CD4-positive, alpha-beta T cell treated with Interleukin-15 for 1 hour (primary cell): ENCODE data around the gene CROCC2.

Experiments
- DNase-seq: peaks from one replicate; pipeline ENCODE4 v3.0.0-alpha.2; 2020

CROCC2 gene

DNA sequence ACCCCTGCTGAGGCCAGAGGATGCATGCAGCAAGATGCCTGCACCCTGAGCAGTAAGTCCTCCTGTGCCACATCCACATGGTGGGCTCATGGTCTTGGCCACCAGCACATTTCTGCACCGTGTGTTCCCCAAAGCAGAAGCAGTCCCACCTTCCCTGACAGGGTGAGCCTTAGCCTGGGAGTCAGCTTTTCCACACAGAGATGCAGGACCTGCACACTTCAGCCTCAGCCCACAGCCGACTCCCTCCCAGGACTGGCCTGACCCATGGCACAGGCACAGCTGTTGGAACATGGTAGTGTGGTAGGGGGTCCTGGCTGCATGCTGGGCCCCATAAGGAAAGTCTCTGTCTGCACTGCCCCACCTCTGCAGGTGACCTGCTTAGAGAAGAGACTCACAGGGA, 97.2 kb downstream of the CROCC2 start:
- peak; percentile 10 for DNase-seq

DNA sequence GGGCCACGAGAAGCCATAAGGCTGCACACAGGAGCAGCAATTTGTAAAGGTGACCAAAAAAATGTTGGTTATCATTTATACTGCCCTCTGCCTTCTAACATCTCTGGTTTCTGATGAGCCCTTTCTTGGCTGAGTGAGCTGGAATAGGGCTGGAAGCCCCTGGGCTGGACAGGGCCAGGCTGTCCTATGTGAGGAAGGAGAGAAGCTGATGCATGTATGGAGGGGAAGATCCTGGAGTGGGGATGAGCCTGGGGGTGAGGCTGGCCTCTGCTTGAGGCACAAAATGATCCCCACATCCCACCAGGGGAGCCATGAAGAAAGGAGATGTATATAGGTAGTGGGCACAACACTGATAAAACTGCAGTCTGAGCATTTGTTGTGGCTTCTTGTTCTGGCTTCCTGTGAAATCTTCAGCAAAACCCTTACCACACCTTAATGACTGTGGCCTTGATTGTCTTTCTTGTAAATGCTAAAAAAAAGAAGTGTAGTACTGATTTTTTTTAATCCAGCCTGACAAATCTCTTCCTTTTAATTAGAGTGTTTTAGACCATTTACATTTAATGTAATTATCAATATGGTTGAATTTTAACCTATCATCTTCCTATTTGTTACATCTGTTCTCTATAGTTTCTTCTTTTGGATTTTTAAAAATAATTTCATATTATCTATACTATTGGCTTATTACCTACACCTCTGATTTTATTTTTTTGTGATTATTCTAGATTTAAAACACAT, 97.9 kb downstream of the CROCC2 start:
- no peak for DNase-seq

DNA sequence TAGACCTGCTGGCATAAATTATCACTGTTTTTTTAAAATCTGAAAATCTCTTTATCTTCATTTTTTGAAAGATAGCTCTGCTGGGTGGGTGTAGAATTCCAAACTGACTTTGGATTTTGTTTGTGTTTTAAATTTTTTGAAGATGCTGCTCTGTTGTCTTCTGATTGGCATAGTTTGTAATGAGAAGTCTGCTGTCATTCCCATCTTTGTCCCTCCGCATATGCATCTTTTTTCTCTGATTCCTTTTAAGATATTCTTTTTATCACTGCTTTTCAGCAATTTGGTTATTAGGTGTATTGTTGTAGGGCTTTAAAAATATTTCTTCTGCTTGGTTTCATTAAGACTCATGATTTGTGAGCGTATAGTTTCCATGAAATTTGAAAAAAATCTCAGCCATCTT, 99.4 kb downstream of the CROCC2 start:
- DNase-seq, result no peak

DNA sequence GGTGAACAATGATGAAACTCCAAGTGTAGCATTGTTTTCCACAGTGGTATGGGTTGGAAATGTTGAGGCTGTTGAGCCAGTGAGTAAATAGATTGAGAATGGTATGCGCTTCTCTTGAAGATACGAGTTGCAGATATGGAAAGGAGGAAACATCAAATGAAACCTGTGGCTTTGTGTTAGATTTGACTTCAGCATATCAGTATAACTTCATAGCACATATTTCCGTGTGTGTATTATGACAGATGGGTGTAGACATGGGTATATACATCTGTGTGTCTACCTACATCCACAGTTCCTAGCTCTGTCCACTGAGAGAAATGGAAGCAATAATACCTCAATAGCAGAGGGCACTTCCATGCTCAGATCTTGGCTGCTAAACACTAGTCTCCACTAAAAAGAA, 100.3 kb downstream of the CROCC2 start:
- DNase-seq, result no peak

DNA sequence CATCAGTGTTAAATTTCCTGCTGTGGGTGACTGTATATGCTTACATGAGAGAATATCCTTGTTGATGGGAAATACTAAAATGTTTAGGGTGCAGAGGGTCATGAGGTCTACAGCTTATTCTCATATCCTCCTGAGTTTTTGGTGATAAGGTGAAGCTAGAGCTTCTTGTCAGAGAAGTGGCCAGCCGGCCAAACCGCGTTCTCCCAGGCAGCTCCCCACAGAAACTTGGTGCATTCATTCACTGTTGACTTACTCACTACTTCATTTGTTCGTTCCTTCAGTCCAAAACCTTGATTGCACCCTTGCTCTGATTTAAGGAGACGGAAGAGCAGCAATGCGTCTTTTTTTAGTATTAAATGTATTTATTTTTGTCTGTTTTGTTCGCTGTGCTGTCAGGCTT, 101.0 kb downstream of the CROCC2 start:
- no peak for DNase-seq

DNA sequence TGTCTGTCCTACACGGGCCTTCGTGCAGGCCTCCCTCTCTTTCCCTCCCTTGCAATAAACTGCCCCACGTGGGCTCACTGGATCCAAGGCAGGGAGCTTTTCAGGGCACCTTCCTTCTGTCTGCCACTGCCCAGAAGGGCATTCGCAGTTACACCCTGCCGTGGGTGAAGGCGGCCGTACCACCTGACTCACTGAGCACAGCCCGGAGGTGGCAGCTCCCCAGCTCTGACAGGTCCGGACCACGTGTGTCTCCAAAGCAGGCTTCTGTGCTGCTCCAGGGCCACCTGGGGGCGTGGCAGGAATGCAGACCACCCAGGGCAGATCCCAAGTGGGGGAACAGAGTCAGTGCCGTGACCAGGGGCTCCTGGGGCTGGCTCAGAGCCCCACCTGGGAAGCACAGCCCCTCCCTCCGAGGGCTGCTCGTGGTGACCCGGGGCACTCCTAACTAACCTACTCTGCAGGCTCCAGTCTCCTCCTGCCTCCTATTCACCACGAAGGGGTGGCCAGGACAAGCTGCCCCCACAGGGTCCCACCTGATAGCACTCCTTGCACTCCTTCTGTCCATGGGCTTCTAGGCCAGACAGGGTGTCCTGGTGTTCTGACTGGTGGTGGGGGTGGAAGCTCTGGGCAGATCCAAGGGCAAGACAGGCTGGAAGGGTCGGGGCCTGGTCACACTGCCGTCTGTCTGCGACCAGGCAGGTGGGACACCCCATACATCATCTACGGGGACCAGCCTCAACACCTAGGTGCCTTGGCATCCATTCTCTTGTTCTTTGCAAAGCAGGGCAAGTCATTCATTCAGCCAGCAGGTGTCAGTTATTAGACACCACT, 102.0 kb downstream of the CROCC2 start:
- DNase-seq, result no peak

DNA sequence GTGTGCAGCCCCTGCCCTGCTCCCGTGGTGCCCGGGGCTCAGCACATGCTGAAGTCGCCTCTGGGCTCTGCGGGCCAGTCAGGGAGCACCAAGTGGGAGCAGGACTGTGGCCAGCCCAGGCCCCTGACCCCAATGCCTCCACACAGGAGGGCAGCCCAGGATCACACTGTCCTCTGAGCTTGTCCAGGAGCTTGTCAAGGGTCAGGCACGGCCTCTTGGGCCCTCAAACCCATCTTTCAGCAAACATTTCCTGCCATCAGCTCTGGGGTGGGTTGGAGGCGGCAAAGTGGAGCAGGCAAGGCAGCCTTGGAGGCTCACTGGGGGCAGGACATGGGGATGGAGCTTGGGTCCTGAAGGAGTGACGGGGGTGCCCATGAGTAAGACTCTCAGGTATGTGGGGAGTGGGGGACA, 102.6 kb downstream of the CROCC2 start:
- no peak for DNase-seq

DNA sequence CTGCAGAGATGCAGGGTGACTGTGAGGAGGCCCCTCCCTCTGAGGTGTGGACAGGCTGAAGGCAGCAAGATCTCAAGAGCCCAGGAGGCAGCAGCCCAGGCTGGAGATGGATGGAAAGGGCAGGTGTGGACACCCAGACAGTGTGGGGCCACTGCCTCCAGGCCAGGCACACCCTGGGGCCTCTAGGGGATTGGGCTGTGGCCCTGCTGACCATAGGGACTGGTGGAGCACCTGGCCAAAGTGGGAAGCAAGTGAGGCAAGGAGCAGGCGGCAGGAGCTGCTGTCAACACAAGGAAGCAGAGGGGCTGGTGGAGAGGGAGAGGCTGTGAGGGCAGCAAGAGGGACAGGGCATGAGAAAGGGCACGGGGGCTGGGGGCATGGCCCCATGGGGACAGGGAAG, 103.1 kb downstream of the CROCC2 start:
- DNase-seq, result peak; percentile 15

DNA sequence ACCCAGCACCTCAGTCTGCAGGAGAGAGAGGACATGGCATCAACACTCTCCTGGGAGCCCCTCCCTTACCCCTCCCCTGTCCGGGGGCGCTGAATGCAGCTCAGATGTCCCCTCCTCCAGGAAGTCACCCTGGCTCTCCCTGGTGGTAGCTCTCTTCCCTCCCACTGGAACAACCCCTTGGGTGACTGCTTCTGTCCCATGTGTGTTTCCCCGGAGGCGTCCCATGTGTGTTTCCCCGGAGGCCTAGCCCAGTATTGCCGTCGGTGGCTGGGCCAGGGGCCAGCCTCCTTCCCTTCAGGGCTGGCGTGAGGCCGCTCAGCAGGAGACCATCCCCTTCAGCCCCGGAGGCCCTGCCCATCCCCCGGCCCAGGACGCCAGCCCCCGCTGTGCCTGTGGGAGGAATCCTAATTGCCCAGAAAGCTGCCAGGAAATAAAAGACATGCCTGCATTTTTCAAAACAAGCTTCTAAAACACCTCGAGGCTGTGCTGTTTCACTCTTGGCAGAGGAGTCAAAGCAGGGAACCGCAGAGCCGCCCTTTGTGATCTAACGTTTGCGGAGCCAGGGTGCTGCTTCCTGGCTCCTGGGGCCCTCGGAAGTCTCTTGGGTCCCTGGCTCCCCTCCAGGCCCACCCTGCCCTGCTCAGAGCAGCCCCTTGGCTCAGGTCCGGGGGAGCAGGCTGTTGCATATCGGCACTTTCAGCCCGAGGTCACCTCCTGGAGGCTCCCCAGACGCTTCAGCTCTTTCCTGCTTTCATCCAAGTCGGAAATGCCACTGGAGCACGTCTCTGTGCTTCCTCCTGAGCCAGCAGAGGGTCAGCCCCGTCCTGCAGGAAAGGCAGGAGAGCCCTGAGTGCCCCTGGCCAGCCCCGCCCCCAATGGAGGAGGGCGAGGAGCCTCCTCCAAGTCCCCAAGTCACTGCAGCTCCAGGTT, 103.7 kb downstream of the CROCC2 start:
- DNase-seq, result peak; percentile 19

DNA sequence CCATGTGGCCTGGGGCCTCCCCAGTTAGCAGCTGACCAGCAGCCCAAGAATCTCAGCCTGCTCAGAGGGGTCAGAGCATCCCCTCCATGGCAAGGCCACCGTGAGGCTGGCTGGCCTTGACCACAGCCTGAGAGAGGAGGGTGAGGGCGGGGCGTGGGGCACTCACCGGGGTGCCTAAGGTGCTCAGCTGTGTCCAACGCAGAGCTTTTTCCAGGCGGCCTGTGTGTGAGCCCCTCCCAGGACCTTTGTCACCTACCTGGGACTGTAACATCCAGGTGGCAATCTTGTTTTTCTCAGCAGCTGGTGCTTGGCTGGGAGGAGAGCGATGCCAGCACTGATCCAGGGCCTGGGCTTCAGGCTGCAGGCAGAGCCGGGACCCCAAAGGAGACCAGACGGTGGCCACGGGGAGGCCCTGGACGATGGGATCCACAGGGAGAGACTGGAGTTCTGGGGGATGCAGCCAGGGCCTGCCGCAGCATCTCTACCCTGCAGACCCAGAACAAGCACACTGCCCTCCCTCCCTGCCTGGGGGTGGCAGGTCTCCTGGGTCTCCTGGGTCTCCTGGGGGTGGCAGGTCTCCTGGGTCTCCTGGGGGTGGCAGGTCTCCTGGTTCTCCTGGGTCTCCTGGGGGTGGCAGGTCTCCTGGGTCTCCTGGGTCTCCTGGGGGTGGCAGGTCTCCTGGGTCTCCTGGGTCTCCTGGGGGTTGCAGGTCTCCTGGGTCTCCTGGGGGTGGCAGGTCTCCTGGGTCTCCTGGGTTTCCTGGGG, 104.6 kb downstream of the CROCC2 start:
- DNase-seq, result peak; percentile 16

DNA sequence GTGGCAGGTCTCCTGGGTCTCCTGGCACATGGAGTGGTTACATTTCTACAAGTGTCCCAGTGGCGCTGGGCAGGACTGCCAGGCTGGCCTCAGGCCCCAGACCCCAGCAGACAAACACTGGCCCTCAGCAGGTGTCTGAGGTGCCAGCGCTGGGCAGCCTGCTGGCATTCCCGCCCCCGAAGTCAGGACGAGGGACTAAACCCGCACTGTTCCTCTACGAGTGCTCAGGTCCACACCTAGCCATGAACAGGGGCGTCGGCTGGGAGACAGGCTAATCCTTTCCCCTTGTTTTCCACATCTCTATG, 105.1 kb downstream of the CROCC2 start:
- no peak for DNase-seq

DNA sequence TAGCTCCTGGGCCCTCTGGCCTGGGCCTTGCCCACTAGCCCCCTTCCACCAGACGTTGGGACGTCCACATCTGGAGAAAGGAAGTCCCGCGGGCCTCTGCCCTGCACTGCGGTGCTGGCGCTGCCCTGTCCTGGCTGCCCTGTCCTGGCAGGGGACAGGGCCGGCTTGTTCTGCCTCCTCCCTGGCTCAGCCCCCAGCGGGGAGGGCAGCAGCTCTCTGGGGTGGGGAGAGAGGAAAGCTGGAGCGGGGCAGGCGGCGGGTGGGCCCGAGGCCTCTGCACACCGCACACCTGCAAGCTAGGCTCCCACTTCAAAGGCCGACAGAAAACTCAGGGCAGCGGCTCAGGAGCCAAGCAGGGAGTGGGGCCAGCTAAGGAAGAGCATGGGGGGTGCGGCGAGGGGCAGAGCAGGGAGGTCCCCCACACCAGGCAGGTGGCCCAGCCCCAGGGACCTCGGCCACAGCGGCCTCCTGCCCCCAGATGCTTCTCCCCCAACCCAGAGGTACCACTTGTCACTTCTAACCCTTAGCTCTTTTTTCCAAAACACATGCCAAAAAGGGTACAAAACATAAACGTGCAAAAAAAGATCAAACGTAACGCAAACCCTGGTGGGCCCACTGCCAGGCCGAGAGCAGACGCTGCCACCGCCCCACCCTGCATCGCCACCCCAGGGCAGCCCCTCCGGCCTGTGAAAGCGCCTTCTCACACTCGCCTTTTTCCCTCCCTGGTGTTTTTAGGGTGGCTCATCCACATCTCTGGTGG, 105.8 kb downstream of the CROCC2 start:
- peak; percentile 14 for DNase-seq

DNA sequence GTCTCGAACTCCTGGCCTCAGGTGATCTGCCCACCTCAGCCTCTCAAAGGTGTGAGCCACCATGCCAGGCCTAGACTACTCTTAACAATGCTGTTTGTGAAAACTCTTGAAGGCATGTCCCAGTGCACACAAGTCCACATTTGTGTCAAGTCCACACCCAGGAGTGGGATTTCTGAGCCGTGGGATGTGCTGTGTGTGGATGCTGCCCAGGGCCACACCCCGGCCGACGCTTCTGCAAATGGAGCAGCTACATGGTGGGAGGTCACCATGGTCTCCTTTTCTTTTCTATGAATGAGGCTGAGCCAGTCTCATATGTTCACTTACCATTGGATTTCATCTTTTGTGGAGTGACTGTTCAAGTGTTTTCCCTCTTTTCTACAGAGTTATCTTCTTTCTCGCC, 108.1 kb downstream of the CROCC2 start:
- DNase-seq, result no peak

DNA sequence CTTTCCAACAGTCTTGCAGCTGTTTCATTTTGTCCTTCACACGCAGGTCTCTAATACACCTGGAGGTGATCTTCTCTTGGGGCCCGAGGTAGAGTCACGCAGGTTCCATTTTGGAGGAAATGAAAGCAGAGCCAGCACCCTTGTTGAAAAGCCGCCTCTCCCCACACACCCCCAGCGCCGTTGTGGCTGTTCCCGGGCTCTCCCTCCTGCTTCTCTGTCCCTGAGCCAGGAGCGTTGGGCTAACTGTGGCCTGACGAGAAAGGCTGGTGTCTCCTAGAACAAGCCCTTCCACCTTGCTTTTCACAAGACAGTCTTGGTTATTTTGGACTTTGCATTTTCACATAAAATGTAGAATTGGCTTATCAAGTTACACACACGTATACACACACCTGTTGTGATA, 108.6 kb downstream of the CROCC2 start:
- no peak for DNase-seq

DNA sequence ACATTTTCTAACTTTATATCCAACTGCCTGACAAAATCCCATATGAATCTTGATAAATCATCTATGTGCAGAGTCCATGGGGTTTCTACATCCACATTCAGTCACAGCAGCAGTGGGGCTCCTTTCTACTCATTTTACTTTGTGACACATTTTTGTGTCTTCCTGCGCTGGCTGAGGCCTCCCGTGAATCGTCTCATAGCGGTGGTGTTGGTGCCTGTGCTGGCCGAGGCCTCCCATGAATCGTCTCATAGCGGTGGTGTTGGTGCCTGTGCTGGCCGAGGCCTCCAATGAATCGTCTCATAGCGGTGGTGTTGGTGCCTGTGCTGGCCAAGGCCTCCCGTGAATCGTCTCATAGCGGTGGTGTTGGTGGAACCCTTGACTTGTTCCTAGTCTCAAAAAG, 109.3 kb downstream of the CROCC2 start:
- DNase-seq, result no peak

DNA sequence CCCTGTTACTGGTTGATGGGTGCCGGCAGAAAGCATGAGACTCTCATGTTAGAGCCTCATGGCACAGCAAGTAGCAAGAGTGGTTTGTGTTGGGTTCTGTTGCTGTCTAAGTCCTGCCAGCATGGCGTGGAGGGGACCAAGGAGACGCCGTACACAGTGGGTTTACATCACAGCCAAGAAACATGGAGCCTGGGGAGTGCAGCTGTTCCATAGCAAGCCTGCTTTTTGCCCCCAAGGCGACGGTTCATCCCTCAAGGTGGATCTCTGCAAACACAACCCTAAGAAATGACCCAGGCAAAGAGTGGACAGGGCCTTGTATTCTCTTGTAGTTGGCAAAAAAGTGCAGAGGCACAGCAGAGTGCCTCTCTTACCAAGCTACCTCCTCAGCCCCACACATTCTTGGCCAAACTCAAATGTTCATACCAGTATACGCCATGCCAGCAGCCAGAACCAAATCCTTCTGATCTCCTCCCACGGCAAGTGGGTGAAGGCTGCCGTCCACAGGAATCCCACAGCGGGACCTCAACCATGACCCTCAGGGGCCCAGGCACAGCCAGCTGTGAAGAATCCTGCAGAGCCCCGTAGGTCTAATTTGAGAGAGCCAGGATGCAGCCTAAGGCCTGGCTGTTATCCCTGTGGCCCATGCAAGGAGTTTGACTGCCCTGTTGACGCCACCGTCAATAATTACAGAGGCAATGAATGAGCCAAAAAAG, 111.2 kb downstream of the CROCC2 start:
- DNase-seq, result no peak

DNA sequence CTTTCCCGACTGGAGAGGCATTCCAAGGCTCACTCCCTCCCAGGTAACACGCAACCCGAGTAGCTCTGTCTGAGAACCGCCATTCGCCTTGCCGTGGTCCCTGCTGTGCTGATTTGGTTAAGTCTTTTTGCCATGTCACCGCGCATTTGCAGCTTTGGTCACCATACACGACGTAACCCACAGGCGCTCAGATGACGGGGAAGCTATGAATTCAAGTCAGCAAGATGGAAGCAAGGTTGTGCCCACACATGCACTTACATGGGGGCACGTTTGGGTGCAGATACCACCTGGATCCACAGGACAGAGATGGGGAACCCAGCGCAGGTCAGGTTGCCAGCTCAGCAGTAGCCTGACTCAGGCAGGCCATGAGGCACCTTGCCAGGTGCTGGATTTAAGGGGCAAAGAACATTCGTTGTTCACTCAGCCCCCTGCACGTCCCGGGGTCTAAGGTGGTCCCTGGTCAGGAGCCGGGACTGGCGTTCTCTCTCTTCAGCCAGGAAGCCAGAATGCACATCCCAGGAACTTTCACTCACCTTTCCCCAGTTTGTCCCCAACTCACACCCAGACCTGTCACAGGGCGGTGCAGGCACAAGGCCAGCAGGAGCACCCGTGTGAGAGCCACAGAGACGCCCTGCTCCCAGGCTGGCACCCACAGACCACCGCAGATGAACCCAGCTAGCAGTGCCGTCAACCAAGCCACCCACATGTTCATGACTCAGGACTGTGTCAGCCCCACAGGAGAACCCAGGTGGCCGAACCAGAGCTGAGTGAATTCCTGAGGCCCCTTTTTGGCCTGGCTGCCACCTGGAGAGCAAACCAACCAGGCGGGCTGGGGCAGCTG, 112.1 kb downstream of the CROCC2 start:
- no peak for DNase-seq

DNA sequence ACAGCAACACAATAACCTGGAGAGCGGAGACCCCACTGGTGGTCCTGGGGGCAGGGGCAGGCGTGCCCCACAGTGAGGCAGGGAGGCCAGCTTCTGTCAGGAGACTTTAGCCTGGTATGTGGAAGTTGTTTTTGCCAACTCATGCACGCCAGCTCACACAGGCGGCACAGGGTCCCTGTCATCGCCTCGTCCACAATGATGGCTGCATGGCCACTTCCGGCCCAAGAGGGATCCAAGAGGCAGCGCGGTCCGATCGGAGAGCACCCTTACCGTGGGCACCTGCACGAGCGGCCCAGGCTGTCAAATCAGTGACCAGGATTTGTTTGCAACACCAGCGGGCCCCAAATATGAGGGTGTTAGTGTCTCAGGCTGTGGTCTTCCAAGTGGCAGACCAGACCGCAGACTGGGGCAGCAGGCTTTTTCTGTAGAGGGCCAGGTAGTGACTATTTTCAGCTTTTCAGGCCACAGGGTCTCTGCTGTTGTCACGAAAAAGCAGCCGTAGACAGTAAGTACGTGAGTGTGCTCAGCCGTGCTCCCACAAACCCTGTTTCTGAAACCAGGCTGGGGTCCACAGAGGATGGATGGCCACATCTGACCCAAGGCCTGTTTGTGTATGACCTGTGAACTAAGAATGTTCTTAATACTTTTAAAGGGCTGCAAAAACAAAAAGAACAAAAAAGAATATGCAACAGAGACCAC, 113.5 kb downstream of the CROCC2 start:
- no peak for DNase-seq

DNA sequence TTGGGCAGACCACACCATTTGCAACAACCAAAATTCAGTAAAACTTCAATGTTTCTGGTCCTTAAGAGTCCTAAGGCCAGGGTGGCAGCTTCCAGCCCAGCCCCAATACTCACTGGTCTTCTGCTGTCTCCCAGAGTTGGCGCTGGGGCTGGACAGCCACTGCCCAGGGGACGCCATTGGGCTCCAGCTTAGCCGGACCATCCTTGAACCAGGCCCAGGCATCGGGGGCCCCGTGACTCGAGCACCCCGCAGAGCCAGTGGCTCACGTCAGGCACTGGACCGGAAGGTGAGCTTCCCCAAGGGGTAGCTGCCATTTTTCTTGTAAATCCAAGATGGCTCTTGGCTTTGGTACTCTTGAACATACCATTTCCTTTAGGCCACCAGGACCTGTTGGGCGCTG, 114.1 kb downstream of the CROCC2 start:
- no peak for DNase-seq
